Activated CD4-positive, alpha-beta T cell treated with anti-CD3 and anti-CD28 coated beads, Interleukin-2, amount 10 ng/mL, durations not matched to agents 24 days and 14 days (primary cell): ENCODE results near the gene FAM76B. TPM values are rescaled to one million over a fixed set of nuclear protein-coding genes. Genes with fewer than 3 reads are reported as not detected.
"Not testable (repeated sequence)": the region's sequence is repeated elsewhere in the genome, so short reads cannot be mapped to it uniquely, and the experiment has no call there.

Experiments used
- DNase-seq: peaks from one replicate; pipeline ENCODE4 v3.0.0; 2022
- H3K27ac Mint-ChIP-seq: one replicate; pipeline ENCODE4 v1.8.0; 2022; ENCODE audit warnings: mild to moderate bottlenecking, mixed read lengths
- H3K27me3 Mint-ChIP-seq: one replicate; pipeline ENCODE4 v1.8.0; 2022; ENCODE audit warnings: mixed read lengths
- H3K36me3 Mint-ChIP-seq: one replicate; pipeline ENCODE4 v1.8.0; 2022; ENCODE audit warnings: low read depth, mild to moderate bottlenecking, mixed read lengths
- H3K4me1 Mint-ChIP-seq: one replicate; pipeline ENCODE4 v1.8.0; 2021; ENCODE audit warnings: mixed read lengths
- H3K4me3 Mint-ChIP-seq: one replicate; pipeline ENCODE4 v1.8.0; 2022; ENCODE audit warnings: mild to moderate bottlenecking, moderate library complexity, mixed read lengths
- H3K9me3 Mint-ChIP-seq: one replicate; pipeline ENCODE4 v1.8.0; 2021; ENCODE audit warnings: mixed read lengths
- intact Hi-C: fragments of 100-400 bp; cut with micrococcal nuclease; formaldehyde crosslinking; loops from one replicate; pipeline ENCODE4 v1.15.1; 2023
- total RNA-seq: library from RNA; stranded (reverse); gene quantifications from 2 replicates; pipeline ENCODE4 v1.2.3, GENCODE V29; 2022

The FAM76B gene
- 39.1 and 43.0 TPM in 2 replicates for total RNA-seq

DNA sequence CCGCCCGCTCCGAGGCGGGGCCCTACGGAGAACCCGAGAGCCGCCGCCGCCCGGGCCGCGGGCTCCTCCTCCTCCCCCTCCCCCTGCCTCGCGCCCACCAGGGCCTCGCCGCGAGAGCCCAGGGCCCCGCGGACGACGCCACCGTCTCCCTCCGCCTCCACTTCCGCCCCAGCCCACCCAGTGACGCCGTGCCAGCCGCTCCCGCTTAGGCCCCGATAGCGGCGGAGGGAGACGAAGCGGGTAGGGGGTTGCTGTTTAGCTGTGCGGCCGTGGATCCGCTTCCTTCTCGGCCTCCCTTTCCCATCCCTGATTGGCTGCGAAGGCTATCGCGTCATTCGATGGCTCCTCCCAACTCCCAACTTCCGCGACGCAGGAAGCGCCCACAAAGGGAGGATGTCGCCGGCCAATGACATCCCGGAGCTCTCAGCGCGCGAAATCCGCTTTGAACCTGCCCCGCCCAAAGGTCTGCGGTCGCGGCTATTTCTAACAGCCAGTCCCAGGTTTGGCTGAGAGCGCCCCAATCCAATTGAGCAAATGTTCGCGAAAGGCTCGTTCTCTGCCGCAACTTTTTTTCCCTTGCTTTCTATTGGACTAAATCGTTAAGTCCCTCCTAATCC, at the start of gene FAM76B:
Gene FAM76B (minus strand): TSS at position 277 of the 617 bp plus-strand sequence. CDS start 304 bp downstream, outside the sequence.
- intact Hi-C loops = loop anchor here (1.0 to 2.0 kb wide), 11 partner anchors 74 to 816 kb away; partner anchors contain the start of genes CWC15, ENDOD1, JRKL and KDM4D
- Mint-ChIP-seq H3K4me3 (peak within 1 kb of the TSS; percentile 98), H3K27ac (peak within 1 kb of the TSS; percentile 100), H3K4me1 (peaks cover 47% of the 10 kb centered on the region), H3K27me3 (no peaks in the 10 kb centered on the region), H3K36me3 (peaks cover 57% of the 10 kb centered on the region), H3K9me3 (no peaks in the 10 kb centered on the region)
- peak; percentile 99 for DNase-seq

DNA sequence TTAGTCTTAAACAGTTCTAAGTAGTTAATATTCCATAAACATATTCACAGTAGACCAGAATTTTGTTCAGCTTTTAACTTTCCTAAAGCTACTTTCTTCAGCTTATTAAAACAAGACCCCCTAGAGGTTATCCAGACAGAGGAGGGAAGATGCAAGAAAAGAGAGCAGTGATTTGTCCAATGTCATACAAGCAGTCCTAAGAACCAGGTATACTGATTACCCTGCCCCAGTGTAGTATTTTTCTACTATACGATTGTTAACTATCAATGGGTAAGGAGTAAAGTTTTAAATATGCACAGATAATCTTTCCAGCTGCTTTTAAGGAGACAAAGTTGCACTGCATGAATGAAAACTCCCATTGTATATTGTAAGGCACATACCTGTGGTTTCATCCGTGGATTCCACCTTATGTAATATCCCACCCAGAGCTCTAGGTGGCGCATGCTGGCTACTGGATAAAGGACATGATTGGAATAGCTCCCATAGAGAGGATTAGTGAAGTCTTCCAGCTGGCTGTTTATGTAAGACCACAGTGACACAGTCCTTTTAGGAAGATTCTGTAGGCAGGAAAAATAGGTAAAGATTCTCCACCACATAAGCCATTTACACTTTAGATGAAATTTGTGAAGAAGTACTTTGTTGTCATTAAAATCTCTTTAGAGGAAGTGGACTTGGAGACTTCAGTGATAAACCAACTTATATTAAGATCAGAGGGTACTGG, 46.3 kb upstream of the FAM76B start:
- H3K4me3 Mint-ChIP-seq = no peak overlapping the region
- peak; percentile 87 for DNase-seq
- no peak overlapping the region for H3K27ac Mint-ChIP-seq
- no peaks in the 10 kb centered on the region for H3K9me3 Mint-ChIP-seq
- no peaks in the 10 kb centered on the region for H3K27me3 Mint-ChIP-seq
- peaks cover 50% of the 10 kb centered on the region for H3K36me3 Mint-ChIP-seq
- intact Hi-C loops = loop anchor here (1.0 to 5.0 kb wide), 3 partner anchors 506 to 590 kb away; partner anchors contain the start of gene MAML2
- H3K4me1 Mint-ChIP-seq = no peaks in the 10 kb centered on the region

DNA sequence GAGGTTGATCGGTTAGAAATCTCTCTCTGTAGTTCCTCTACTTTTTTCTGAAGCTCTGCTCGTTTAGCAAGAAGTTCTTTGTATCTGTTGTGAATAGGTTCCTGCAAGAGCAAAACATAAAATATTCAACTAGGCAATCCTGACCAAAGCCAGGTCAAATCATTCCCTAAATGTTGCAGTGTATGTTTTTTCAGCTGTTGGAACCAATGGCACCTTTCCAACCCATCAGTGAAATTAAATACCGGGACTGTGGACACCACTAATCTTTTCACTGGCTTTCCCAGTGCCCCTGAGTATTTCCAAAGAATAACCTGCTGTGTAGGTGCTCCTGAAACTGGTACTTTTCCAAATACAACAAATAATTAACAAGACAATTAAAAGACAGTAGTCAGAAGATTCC, 45.8 kb upstream of the FAM76B start:
- Mint-ChIP-seq H3K4me1 (no peaks in the 10 kb centered on the region), H3K9me3 (no peaks in the 10 kb centered on the region), H3K27ac (no peak overlapping the region), H3K36me3 (peaks cover 54% of the 10 kb centered on the region), H3K4me3 (no peak overlapping the region), H3K27me3 (no peaks in the 10 kb centered on the region)
- DNase-seq = no peak
- intact Hi-C loops = loop anchor here (5.0 kb wide), 1 partner anchor 507 kb away; the partner anchor contains the start of gene MAML2

DNA sequence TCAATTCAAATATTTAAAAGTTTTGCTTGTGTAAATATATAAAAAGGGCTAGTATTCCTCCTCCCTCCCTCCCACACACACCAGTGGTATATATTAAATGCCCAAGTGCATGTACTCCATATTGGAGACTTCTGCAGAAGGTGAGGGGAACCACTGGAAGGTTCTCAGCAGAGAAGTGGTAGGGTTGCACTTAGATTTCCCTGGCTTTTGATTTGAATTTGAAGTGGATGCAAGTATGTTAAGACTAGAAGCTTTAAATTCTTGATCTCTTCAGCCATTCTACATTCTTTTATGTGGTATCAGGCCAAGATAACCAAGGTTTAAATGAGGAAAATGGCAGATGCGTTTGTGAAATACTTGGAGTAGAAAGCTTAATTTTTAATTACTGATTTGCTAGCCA, 43.8 kb upstream of the FAM76B start:
- peaks cover 50% of the 10 kb centered on the region for H3K36me3 Mint-ChIP-seq
- DNase-seq = no peak
- intact Hi-C loops = no loop called here

DNA sequence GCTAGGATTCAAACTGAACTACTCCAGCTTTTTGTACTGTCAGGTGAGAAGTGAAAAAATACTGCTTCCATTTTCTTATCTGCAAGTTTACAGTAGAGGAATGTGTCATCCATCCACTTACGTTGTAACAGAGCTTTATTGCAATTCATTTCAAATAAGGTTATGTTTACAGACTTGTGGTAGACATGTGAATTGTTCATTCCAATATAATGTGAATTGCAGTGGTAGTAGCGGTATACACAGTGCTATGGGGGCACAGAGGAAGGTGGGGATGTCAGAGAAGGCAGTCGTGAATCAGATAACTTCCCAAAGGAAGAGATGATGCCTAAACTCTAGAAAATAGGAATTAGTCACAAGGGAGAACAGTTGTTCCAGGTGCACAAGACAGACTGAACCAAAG, 43.2 kb upstream of the FAM76B start:
- no peaks in the 10 kb centered on the region for H3K27me3 Mint-ChIP-seq
- H3K9me3 Mint-ChIP-seq = no peaks in the 10 kb centered on the region
- no peak overlapping the region for H3K27ac Mint-ChIP-seq
- H3K4me3 Mint-ChIP-seq = no peak overlapping the region
- no peak for DNase-seq
- H3K4me1 Mint-ChIP-seq = peaks cover 4% of the 10 kb centered on the region
- intact Hi-C loops = no loop called here
- H3K36me3 Mint-ChIP-seq = peaks cover 52% of the 10 kb centered on the region

More for the DNA sequence above, 43.8 kb upstream of the FAM76B start:
- H3K4me1 Mint-ChIP-seq = peaks cover 4% of the 10 kb centered on the region
- H3K9me3 Mint-ChIP-seq = no peaks in the 10 kb centered on the region
- H3K27me3 Mint-ChIP-seq = no peaks in the 10 kb centered on the region
- no peak overlapping the region for H3K4me3 Mint-ChIP-seq
- H3K27ac Mint-ChIP-seq = no peak overlapping the region

DNA sequence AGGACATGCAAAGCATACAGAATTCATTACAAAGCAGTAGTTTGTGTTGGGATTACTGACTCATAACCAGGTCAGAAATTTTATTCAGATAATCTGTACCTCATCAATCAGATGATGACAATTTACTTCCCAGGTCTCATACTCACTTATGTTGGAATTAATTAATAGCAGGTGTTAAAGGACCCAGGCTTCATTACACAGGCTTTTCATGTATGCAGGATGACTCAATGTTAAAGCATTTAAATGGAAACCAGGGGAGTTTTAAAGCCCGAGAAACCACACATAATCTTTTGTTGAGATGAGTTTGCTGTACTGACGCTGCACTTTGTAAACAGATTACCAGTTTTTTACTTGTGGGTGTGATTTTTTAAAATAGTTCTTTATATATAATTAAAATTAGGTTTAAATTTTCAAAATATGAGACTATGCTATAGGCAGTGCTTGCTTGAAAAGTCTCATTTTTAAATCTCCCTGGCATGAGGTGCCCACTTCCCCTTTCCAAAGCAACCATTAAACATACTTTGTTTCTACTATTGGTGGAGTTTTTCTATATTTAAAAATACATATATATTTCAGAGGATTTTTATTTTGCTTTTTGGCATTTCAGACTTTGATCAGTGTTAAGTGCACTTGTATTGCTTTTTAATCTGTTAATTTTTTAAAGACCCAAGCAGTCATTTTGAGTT, 41.8 kb upstream of the FAM76B start:
- intact Hi-C loops = no loop called here
- Mint-ChIP-seq H3K36me3 (peaks cover 55% of the 10 kb centered on the region), H3K27ac (no peak overlapping the region)

DNA sequence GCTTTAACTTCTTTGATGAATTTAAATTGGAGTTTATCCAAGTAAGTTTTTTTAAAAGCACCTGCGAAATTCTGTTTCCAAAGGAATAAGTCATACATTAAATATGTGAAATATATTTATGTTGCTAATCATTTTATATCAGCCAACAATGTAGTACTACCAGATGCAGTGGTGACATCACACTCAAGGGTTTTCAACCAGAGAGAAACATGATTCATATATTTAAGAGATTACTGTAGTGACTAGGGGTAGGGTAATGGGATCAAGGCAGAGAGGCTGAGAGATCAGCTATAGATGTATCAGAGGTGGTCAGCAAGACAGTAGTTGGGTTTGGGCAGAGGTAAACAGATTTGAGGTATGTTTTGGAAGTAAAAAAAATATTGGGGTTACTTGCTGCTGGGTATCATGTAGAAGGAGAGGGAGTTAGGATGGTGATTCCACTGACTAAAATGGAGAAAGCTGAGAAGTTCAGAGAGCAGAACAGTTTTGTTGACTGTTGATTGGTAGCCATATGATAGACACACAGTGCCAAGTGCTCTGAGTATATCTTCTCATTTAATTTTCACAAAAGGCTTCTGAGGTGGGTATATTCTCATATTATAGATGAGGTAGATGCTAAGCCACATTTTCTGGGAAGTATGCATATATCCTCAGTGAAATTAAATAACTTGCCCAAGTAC, 40.1 kb upstream of the FAM76B start:
- intact Hi-C loops = no loop called here
- H3K27me3 Mint-ChIP-seq = no peaks in the 10 kb centered on the region
- peak overlapping the region; percentile 27 for H3K27ac Mint-ChIP-seq
- no peak overlapping the region for H3K4me3 Mint-ChIP-seq
- peaks cover 56% of the 10 kb centered on the region for H3K36me3 Mint-ChIP-seq
- peaks cover 4% of the 10 kb centered on the region for H3K4me1 Mint-ChIP-seq
- no peak for DNase-seq
- H3K9me3 Mint-ChIP-seq = no peaks in the 10 kb centered on the region

More for the DNA sequence above, 41.8 kb upstream of the FAM76B start:
- Mint-ChIP-seq H3K4me3 (no peak overlapping the region), H3K27me3 (no peaks in the 10 kb centered on the region), H3K9me3 (no peaks in the 10 kb centered on the region), H3K4me1 (peaks cover 4% of the 10 kb centered on the region)
- DNase-seq = no peak

DNA sequence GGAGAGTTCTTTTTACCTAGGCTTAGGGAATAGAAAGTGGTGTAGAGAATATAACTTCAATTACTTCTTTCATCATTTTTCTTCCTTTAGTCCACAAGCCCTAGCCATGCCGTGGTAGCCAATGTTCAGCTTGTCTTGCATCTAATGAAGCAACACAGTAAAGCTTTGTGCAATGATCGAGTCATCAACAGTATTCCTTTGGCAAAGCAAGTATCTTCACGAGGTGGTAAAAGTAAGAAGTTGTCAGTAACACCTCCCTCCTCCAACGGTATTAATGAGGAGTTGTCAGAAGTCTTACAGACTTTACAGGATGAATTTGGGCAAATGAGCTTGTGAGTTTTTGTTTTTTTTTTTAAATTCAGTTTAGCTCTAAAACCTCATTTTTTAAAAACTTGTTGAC, 38.1 kb upstream of the FAM76B start:
- peaks cover 4% of the 10 kb centered on the region for H3K4me1 Mint-ChIP-seq
- H3K27me3 Mint-ChIP-seq = no peaks in the 10 kb centered on the region
- intact Hi-C loops = no loop called here
- DNase-seq = no peak
- no peak overlapping the region for H3K27ac Mint-ChIP-seq
- peaks cover 56% of the 10 kb centered on the region for H3K36me3 Mint-ChIP-seq
- no peaks in the 10 kb centered on the region for H3K9me3 Mint-ChIP-seq
- no peak overlapping the region for H3K4me3 Mint-ChIP-seq

DNA sequence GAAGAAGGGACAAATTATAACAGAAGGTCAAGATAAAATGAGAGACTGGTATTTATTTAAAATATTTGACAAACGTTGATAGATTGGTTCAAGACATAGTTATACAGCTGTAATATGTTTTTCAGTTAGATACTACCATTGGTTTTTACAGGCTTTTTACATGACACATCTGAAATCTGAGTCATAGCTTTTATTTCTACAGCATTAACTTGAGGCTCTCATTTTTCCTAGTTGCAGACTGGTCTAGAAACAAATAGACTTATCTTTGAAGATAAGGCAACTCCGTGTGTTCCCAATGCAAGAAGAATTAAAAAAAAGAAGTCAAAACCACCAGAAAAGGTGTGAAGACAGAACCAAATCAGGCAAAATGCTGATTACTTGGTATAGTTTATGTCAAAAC, 32.1 kb upstream of the FAM76B start:
- no peak for DNase-seq
- H3K27ac Mint-ChIP-seq = no peak overlapping the region
- no peak overlapping the region for H3K4me3 Mint-ChIP-seq
- H3K36me3 Mint-ChIP-seq = peaks cover 64% of the 10 kb centered on the region
- no peaks in the 10 kb centered on the region for H3K9me3 Mint-ChIP-seq
- no peaks in the 10 kb centered on the region for H3K27me3 Mint-ChIP-seq
- H3K4me1 Mint-ChIP-seq = peaks cover 4% of the 10 kb centered on the region
- intact Hi-C loops = no loop called here

DNA sequence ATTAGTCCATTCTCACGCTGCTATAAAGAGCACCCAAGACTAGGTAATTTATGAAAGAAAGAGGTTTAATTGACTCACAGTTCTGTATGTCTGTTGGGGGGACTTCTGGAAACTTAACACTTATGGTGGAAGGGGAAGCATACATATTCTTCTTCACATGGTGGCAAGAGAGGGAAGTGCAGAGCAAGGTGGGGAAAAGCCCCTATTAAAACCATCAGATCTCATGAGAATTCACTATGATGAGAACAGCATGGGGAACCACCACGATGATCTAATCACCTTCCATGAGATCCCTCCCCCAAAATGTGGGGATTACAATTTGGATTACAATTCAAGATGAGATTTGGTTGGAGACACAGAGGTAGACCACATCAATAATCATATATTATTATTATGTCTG, 26.5 kb upstream of the FAM76B start:
- DNase-seq = no peak
- H3K27ac Mint-ChIP-seq = peak overlapping the region; percentile 35
- H3K4me1 Mint-ChIP-seq = peaks cover 3% of the 10 kb centered on the region
- no peak overlapping the region for H3K4me3 Mint-ChIP-seq
- peaks cover 42% of the 10 kb centered on the region for H3K36me3 Mint-ChIP-seq
- H3K27me3 Mint-ChIP-seq = no peaks in the 10 kb centered on the region
- intact Hi-C loops = loop anchor here (2.0 kb wide), 1 partner anchor 17 kb away; no protein-coding TSS in a partner anchor
- no peaks in the 10 kb centered on the region for H3K9me3 Mint-ChIP-seq

DNA sequence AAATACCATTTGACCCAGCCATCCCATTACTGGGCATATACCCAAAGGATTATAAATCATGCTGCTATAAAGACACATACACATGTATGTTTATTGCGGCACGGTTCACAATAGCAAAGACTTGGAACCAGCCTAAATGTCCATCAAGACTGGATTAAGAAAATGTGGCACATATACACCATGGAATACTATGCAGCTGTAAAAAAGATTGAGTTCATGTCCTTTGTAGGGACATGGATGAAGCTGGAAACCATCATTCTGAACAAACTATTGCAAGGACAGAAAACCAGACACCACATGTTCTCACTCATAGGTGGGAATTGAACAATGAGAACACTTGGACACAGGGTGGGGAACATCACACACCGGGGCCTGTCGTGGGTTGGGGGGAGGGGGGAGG, 21.5 kb upstream of the FAM76B start:
- H3K4me3 Mint-ChIP-seq, H3K27ac Mint-ChIP-seq, H3K4me1 Mint-ChIP-seq, DNase-seq, H3K27me3 Mint-ChIP-seq, intact Hi-C loops: not testable (repeated sequence)
- Mint-ChIP-seq H3K36me3 (peaks cover 47% of the 10 kb centered on the region), H3K9me3 (peaks cover 23% of the 10 kb centered on the region)

DNA sequence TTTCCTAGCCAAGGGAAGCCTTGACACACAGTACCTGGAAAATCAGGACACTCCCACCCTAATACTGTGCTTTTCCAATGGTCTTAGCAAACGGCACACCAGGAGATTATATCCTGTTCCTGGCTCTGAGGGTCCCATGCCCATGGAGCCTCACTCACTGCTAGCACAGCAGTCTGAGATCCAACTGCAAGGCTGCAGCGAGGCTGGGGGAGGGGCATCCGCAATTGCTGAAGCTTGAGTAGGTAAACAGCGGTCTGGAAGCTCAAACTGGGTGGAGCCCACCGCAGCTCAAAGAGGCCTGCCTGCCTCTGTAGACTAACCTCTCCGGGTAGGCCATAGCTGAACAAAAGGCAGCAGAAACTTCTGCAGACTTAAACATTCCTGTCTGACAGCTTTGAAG, 16.9 kb upstream of the FAM76B start:
- H3K27me3 Mint-ChIP-seq, H3K4me3 Mint-ChIP-seq, H3K4me1 Mint-ChIP-seq, intact Hi-C loops, DNase-seq, H3K27ac Mint-ChIP-seq: not testable (repeated sequence)
- H3K9me3 Mint-ChIP-seq = peaks cover 23% of the 10 kb centered on the region
- H3K36me3 Mint-ChIP-seq = peaks cover 61% of the 10 kb centered on the region

DNA sequence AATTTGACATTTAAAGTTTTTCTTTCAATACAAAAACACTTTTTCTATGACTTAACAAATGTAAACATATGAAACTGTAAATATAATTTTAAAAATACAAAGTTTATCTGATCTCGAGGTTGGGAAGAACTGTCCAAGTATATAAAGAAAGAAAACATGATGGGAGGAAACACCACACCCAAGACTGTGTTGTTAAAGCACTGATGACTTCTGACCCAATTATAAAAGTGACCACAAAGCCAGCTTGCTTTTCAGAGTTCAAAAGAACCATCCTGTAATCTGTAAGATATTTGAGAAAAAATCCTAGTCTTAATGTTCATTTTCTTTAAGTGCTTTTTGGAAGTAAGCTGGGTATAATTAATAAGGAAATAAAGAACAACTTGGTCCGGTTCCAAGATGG, 16.3 kb upstream of the FAM76B start:
- DNase-seq = no peak
- peaks cover 6% of the 10 kb centered on the region for H3K4me1 Mint-ChIP-seq
- no peak overlapping the region for H3K4me3 Mint-ChIP-seq
- H3K27me3 Mint-ChIP-seq = no peaks in the 10 kb centered on the region
- H3K36me3 Mint-ChIP-seq = peaks cover 64% of the 10 kb centered on the region
- H3K27ac Mint-ChIP-seq = no peak overlapping the region
- H3K9me3 Mint-ChIP-seq = peaks cover 23% of the 10 kb centered on the region
- intact Hi-C loops = no loop called here
